ENCODE data around the gene OLFM2.
"Not testable (repeated sequence)": the region's sequence is repeated elsewhere in the genome, so short reads cannot be mapped to it uniquely, and the experiment has no call there.

OLFM2 gene

GRCh38 chr19:9827289-9828238 is 108.8 kb downstream of the OLFM2 start, which contains the start of gene UBL5:
Gene UBL5 (plus strand): TSS chr19:9827918. CDS start chr19:9828338, 420 bp downstream.
- peaks cover 20% of the 10 kb centered on the region for H3K4me1 ChIP-seq (ENCODE audit: control insufficient read depth, insufficient read depth, low read length)
- H3K27ac ChIP-seq (ENCODE audit: low read length), result peak within 1 kb of the TSS; percentile 70
- H3K27me3 ChIP-seq (ENCODE audit: control insufficient read depth in 1 of 2, insufficient read depth in 2 of 2, low read length in 2 of 2), result no peaks in the 10 kb centered on the region
- H3K4me3 ChIP-seq (ENCODE audit: low read length in 2 of 2), result peak within 1 kb of the TSS; percentile 86 to 95
- H3K36me3 ChIP-seq (ENCODE audit: control insufficient read depth in 2 of 2, insufficient read depth in 2 of 2, low read length in 2 of 2), result peaks cover 0 to 5% of the 10 kb centered on the region in 2 donors
- H3K9ac ChIP-seq (ENCODE audit: low read length in 2 of 2), result peak within 1 kb of the TSS; percentile 86 to 92
- H3K9me3 ChIP-seq (ENCODE audit: control insufficient read depth in 2 of 2, low read length in 2 of 2), result no peaks in the 10 kb centered on the region

- Histone ChIP-seq H3K27me3 (ENCODE audit: control insufficient read depth in 1 of 2, insufficient read depth in 2 of 2, low read length in 2 of 2) (no peaks in the 10 kb centered on the region), H3K36me3 (ENCODE audit: control insufficient read depth in 2 of 2, insufficient read depth in 2 of 2, low read length in 2 of 2) (no peaks in the 10 kb centered on the region), H3K4me1 (ENCODE audit: control insufficient read depth, insufficient read depth, low read length) (peaks cover 29% of the 10 kb centered on the region), H3K4me3 (ENCODE audit: low read length in 2 of 2) (no peak overlapping the region), H3K9me3 (ENCODE audit: control insufficient read depth in 2 of 2, low read length in 2 of 2) (no peaks in the 10 kb centered on the region), H3K27ac (ENCODE audit: low read length) (no peak overlapping the region), H3K9ac (ENCODE audit: low read length in 2 of 2) (no peak overlapping the region)
Measured at GRCh38 chr19:9823816-9824215, 112.5 kb downstream of the OLFM2 start.

GRCh38 chr19:9820034-9820433 is 116.3 kb downstream of the OLFM2 start:
- H3K9ac ChIP-seq (ENCODE audit: low read length in 2 of 2), result not testable (repeated sequence)
- H3K4me1 ChIP-seq (ENCODE audit: control insufficient read depth, insufficient read depth, low read length), result peaks cover 19% of the 10 kb centered on the region

GRCh38 chr19:9819596-9819909 is 116.8 kb downstream of the OLFM2 start:
- H3K27ac ChIP-seq (ENCODE audit: low read length), result peak overlapping the region; percentile 94
- H3K27me3 ChIP-seq (ENCODE audit: control insufficient read depth in 1 of 2, insufficient read depth in 2 of 2, low read length in 2 of 2), result no peaks in the 10 kb centered on the region
- peak overlapping the region; percentile 59 to 66 for H3K4me3 ChIP-seq (ENCODE audit: low read length in 2 of 2)
- peaks cover 19% of the 10 kb centered on the region for H3K4me1 ChIP-seq (ENCODE audit: control insufficient read depth, insufficient read depth, low read length)
- H3K9ac ChIP-seq (ENCODE audit: low read length in 2 of 2), result peak overlapping the region; percentile 21 to 22
- no peaks in the 10 kb centered on the region for H3K9me3 ChIP-seq (ENCODE audit: control insufficient read depth in 2 of 2, low read length in 2 of 2)
- no peaks in the 10 kb centered on the region for H3K36me3 ChIP-seq (ENCODE audit: control insufficient read depth in 2 of 2, insufficient read depth in 2 of 2, low read length in 2 of 2)

More at GRCh38 chr19:9820034-9820433, 116.3 kb downstream of the OLFM2 start:
- H3K27me3 ChIP-seq (ENCODE audit: control insufficient read depth in 1 of 2, insufficient read depth in 2 of 2, low read length in 2 of 2); H3K9me3 ChIP-seq (ENCODE audit: control insufficient read depth in 2 of 2, low read length in 2 of 2); H3K36me3 ChIP-seq (ENCODE audit: control insufficient read depth in 2 of 2, insufficient read depth in 2 of 2, low read length in 2 of 2): not testable (repeated sequence)
- peak overlapping the region; percentile 94 for H3K27ac ChIP-seq (ENCODE audit: low read length)
- H3K4me3 ChIP-seq (ENCODE audit: low read length in 2 of 2), result peak overlapping the region; percentile 59 to 66

- Histone ChIP-seq H3K4me3 (ENCODE audit: low read length in 2 of 2) (peak within 1 kb of the TSS; percentile 95 to 98), H3K27ac (ENCODE audit: low read length) (peak within 1 kb of the TSS; percentile 94), H3K9ac (ENCODE audit: low read length in 2 of 2) (peak within 1 kb of the TSS; percentile 91), H3K9me3 (ENCODE audit: control insufficient read depth in 2 of 2, low read length in 2 of 2) (no peaks in the 10 kb centered on the region), H3K27me3 (ENCODE audit: control insufficient read depth in 1 of 2, insufficient read depth in 2 of 2, low read length in 2 of 2) (no peaks in the 10 kb centered on the region), H3K36me3 (ENCODE audit: control insufficient read depth in 2 of 2, insufficient read depth in 2 of 2, low read length in 2 of 2) (no peaks in the 10 kb centered on the region), H3K4me1 (ENCODE audit: control insufficient read depth, insufficient read depth, low read length) (peaks cover 19% of the 10 kb centered on the region)
Measured at GRCh38 chr19:9818734-9819595, 117.3 kb downstream of the OLFM2 start, which contains the start of gene FBXL12. Gene FBXL12 (minus strand): TSS chr19:9819079. CDS start chr19:9818813, 266 bp downstream.

- no peaks in the 10 kb centered on the region for H3K36me3 ChIP-seq (ENCODE audit: control insufficient read depth in 2 of 2, insufficient read depth in 2 of 2, low read length in 2 of 2)
- H3K27ac ChIP-seq (ENCODE audit: low read length), result peak overlapping the region; percentile 94
- H3K4me3 ChIP-seq (ENCODE audit: low read length in 2 of 2), result peak overlapping the region; percentile 95 to 98
- H3K4me1 ChIP-seq (ENCODE audit: control insufficient read depth, insufficient read depth, low read length), result peaks cover 19% of the 10 kb centered on the region
- no peaks in the 10 kb centered on the region for H3K27me3 ChIP-seq (ENCODE audit: control insufficient read depth in 1 of 2, insufficient read depth in 2 of 2, low read length in 2 of 2)
- H3K9me3 ChIP-seq (ENCODE audit: control insufficient read depth in 2 of 2, low read length in 2 of 2), result no peaks in the 10 kb centered on the region
- H3K9ac ChIP-seq (ENCODE audit: low read length in 2 of 2), result peak overlapping the region; percentile 91
Measured at GRCh38 chr19:9818175-9818733, 118.1 kb downstream of the OLFM2 start.

GRCh38 chr19:9811139-9811538 is 125.2 kb downstream of the OLFM2 start:
- Histone ChIP-seq H3K27me3 (ENCODE audit: control insufficient read depth in 1 of 2, insufficient read depth in 2 of 2, low read length in 2 of 2) (no peaks in the 10 kb centered on the region), H3K36me3 (ENCODE audit: control insufficient read depth in 2 of 2, insufficient read depth in 2 of 2, low read length in 2 of 2) (peaks cover 21 to 36% of the 10 kb centered on the region in 2 donors), H3K27ac (ENCODE audit: low read length) (no peak overlapping the region), H3K4me3 (ENCODE audit: low read length in 2 of 2) (no peak overlapping the region), H3K9me3 (ENCODE audit: control insufficient read depth in 2 of 2, low read length in 2 of 2) (no peaks in the 10 kb centered on the region), H3K9ac (ENCODE audit: low read length in 2 of 2) (no peak overlapping the region), H3K4me1 (ENCODE audit: control insufficient read depth, insufficient read depth, low read length) (no peaks in the 10 kb centered on the region)

GRCh38 chr19:9808855-9809824 is 127.2 kb downstream of the OLFM2 start:
- Histone ChIP-seq H3K36me3 (ENCODE audit: control insufficient read depth in 2 of 2, insufficient read depth in 2 of 2, low read length in 2 of 2) (peaks cover 24 to 36% of the 10 kb centered on the region in 2 donors), H3K27ac (ENCODE audit: low read length) (no peak overlapping the region), H3K4me3 (ENCODE audit: low read length in 2 of 2) (no peak overlapping the region), H3K9me3 (ENCODE audit: control insufficient read depth in 2 of 2, low read length in 2 of 2) (no peaks in the 10 kb centered on the region), H3K4me1 (ENCODE audit: control insufficient read depth, insufficient read depth, low read length) (no peaks in the 10 kb centered on the region), H3K9ac (ENCODE audit: low read length in 2 of 2) (no peak overlapping the region), H3K27me3 (ENCODE audit: control insufficient read depth in 1 of 2, insufficient read depth in 2 of 2, low read length in 2 of 2) (no peaks in the 10 kb centered on the region)

GRCh38 chr19:9806803-9807202 is 129.5 kb downstream of the OLFM2 start:
- H3K36me3 ChIP-seq (ENCODE audit: control insufficient read depth in 2 of 2, insufficient read depth in 2 of 2, low read length in 2 of 2), result peaks cover 24 to 36% of the 10 kb centered on the region in 2 donors
- H3K27me3 ChIP-seq (ENCODE audit: control insufficient read depth in 1 of 2, insufficient read depth in 2 of 2, low read length in 2 of 2), result no peaks in the 10 kb centered on the region
- H3K4me3 ChIP-seq (ENCODE audit: low read length in 2 of 2), result no peak overlapping the region
- H3K4me1 ChIP-seq (ENCODE audit: control insufficient read depth, insufficient read depth, low read length), result no peaks in the 10 kb centered on the region
- no peak overlapping the region for H3K9ac ChIP-seq (ENCODE audit: low read length in 2 of 2)
- no peaks in the 10 kb centered on the region for H3K9me3 ChIP-seq (ENCODE audit: control insufficient read depth in 2 of 2, low read length in 2 of 2)
- H3K27ac ChIP-seq (ENCODE audit: low read length), result no peak overlapping the region

Measured in stomach smooth muscle (tissue), 2 donors.